GM12878 (cell line): ENCODE results near the gene NKIRAS1. TPM values are rescaled to one million over a fixed set of nuclear protein-coding genes. Genes with fewer than 3 reads are reported as not detected.

Source experiments
- ATAC-seq: fragments of 200-7000 bp; cut with Tn5 transposase; 3 replicates; pipeline ENCODE4 v1.9.1; 2020; ENCODE audit warnings: mild to moderate bottlenecking, moderate library complexity
- BruUV-seq: library from RNA; stranded (reverse); fragments of 400-500 nt; replicated peaks from 2 replicates; lab custom pipeline; 2021; lab: Mats Ljungman, UMichigan
- CTCF ChIA-PET: fragments of 300-600 bp; sonication (Branson Sonifier 250); formaldehyde crosslinking; extraction: SDS; loops from one replicate; lab custom pipeline; 2021; ENCODE audit warnings: inconsistent platforms; lab: Yijun Ruan, JAX
- POLR2A ChIA-PET: fragments of 350-600 bp; formaldehyde crosslinking; extraction: SDS; loops from one replicate; lab custom pipeline; 2021; ENCODE audit warnings: inconsistent platforms; lab: Charles Lee
- RAD21 ChIA-PET: fragments of 300-600 bp; sonication (Branson Sonifier 250); formaldehyde crosslinking; loops from one replicate; lab custom pipeline; 2023; ENCODE audit warnings: antibody characterized with exemption; ENCODE audit not compliant: unreplicated experiment; lab: Charles Lee
- SMC1A ChIA-PET: fragments of 300-600 bp; sonication (Branson Sonifier 250); formaldehyde crosslinking; loops from one replicate; lab custom pipeline; 2023; ENCODE audit not compliant: unreplicated experiment, uncharacterized antibody; lab: Charles Lee
- DNase-seq: peaks from one replicate; pipeline ENCODE4 v3.0.0-alpha.2; 2011; ENCODE audit warnings: low read depth, low spot score
- FAIRE-seq: peaks from 3 replicates; lab custom pipeline; 2011; peaks lifted over from hg19 to GRCh38; lab: Jason Lieb, UNC
- H2AFZ ChIP-seq: 2 replicates; pipeline ENCODE4 v1.6.0; 2011; ENCODE audit warnings: low read depth, low read length, control low read depth; ENCODE audit not compliant: control insufficient read depth
- H3K27ac ChIP-seq: 2 replicates; pipeline ENCODE4 v1.5.1; 2011; ENCODE audit warnings: control low read depth; ENCODE audit not compliant: control insufficient read depth, insufficient read depth
- H3K27me3 ChIP-seq, 2 experiments: replicated peaks in 1 of 2; 2 replicates each; pipeline versions ENCODE4 v1.6.0 to v1.6.1; 2011; ENCODE audit warnings: low read length in 1 of 2; ENCODE audit not compliant: control insufficient read depth in 2 of 2, insufficient read depth in 2 of 2
- H3K36me3 ChIP-seq, 2 experiments: 2 replicates each; pipeline ENCODE4 v1.5.1; 2011; ENCODE audit warnings: low read length in 1 of 2; ENCODE audit not compliant: control insufficient read depth in 2 of 2, insufficient read depth in 2 of 2
- H3K4me1 ChIP-seq: 2 replicates; pipeline ENCODE4 v1.6.1; 2011; ENCODE audit warnings: mild to moderate bottlenecking, low read length, moderate library complexity, mixed read lengths; ENCODE audit not compliant: control insufficient read depth, insufficient read depth
- H3K4me2 ChIP-seq: 2 replicates; pipeline ENCODE4 v1.6.0; 2011; ENCODE audit warnings: control low read depth; ENCODE audit not compliant: control insufficient read depth, insufficient read depth
- H3K4me3 ChIP-seq: fragments of 200-600 bp; sonication (generic); 2 replicates; pipeline ENCODE4 v1.5.1; 2016
- H3K79me2 ChIP-seq: 2 replicates; pipeline ENCODE4 v1.6.0; 2011; ENCODE audit warnings: low read length; ENCODE audit not compliant: control insufficient read depth, insufficient read depth
- H3K9ac ChIP-seq: 2 replicates; pipeline ENCODE4 v1.8.0; 2011; ENCODE audit warnings: low read length, control low read depth, mixed read lengths; ENCODE audit not compliant: control insufficient read depth, insufficient read depth
- H3K9me3 ChIP-seq: replicated peaks from 3 replicates; pipeline ENCODE4 v1.5.1; 2011; ENCODE audit warnings: mild to moderate bottlenecking, low read length; ENCODE audit not compliant: control insufficient read depth, insufficient read depth
- H4K20me1 ChIP-seq: 2 replicates; pipeline ENCODE4 v1.6.0; 2011; ENCODE audit not compliant: control insufficient read depth, insufficient read depth
- ASH2L ChIP-seq: fragments of 300-600, 200-600 bp; sonication (generic); IDR thresholded peaks from 2 replicates; pipeline ENCODE4 v1.6.1; 2017; ENCODE audit warnings: low read depth, mild to moderate bottlenecking, borderline replicate concordance
- CBX5 ChIP-seq: sonication (generic); IDR thresholded peaks from 2 replicates; pipeline ENCODE4 v1.6.1; 2016; ENCODE audit warnings: low read depth, moderate library complexity, mild to moderate bottlenecking, inconsistent platforms
- CEBPB ChIP-seq, 2 experiments: fragments of 150-350 bp in 1 of 2; IDR thresholded peaks; 2 replicates each; pipeline ENCODE4 v1.6.1; 2012 to 2014; ENCODE audit warnings: low read depth in 2 of 2, low read length in 2 of 2, borderline replicate concordance in 1 of 2, inconsistent platforms in 1 of 2
- FOS ChIP-seq: IDR thresholded peaks from 3 replicates; pipeline ENCODE4 v1.6.1; 2011; ENCODE audit warnings: borderline replicate concordance; ENCODE audit not compliant: insufficient read length; ENCODE audit errors: extremely low read depth
- HDAC6 ChIP-seq: fragments of 200-600 bp; sonication (generic); IDR thresholded peaks from one replicate; pipeline ENCODE4 v1.8.0; 2017; ENCODE audit warnings: antibody characterized with exemption; ENCODE audit not compliant: unreplicated experiment
- MYB ChIP-seq: fragments of 150-350 bp; IDR thresholded peaks from 2 replicates; pipeline ENCODE4 v1.6.1; 2014; ENCODE audit warnings: mild to moderate bottlenecking, low read depth, low read length, borderline replicate concordance
- NBN ChIP-seq: fragments of 450-650 bp; IDR thresholded peaks from 2 replicates; pipeline ENCODE4 v1.6.1; 2016
- NFIC ChIP-seq: IDR thresholded peaks from 2 replicates; pipeline ENCODE4 v1.6.1; 2012; ENCODE audit warnings: low read depth, mild to moderate bottlenecking, inconsistent platforms, low read length, moderate library complexity
- SMARCA5 ChIP-seq: fragments of 450-650 bp; IDR thresholded peaks from 2 replicates; pipeline ENCODE4 v1.6.1; 2017; ENCODE audit warnings: mild to moderate bottlenecking
- TCF12 ChIP-seq: IDR thresholded peaks from 2 replicates; pipeline ENCODE4 v1.6.1; 2011; ENCODE audit warnings: low read depth, mild to moderate bottlenecking, low read length
- WGBS: methylation state at CpG from one replicate; pipeline ENCODE4 v1.1.6; 2016; ENCODE audit warnings: low lambda C conversion rate; ENCODE audit not compliant: insufficient replicate concordance, insufficient coverage; ENCODE audit errors: missing lambda C conversion rate; 5-methylcytosine and 5-hydroxymethylcytosine counted together
- in situ Hi-C: fragments of 300-500 bp; cut with MboI; formaldehyde crosslinking; loops from 9 replicates; pipeline ENCODE4 v1.14.3; 2018; ENCODE audit warnings: mixed read lengths
- intact Hi-C: fragments of 100-400 bp; cut with micrococcal nuclease; formaldehyde crosslinking; loops from one replicate; pipeline ENCODE4 v1.14.2; 2022; ENCODE audit not compliant: unreplicated experiment
- polyA plus RNA-seq, 11 experiments: library from polyadenylated mRNA; depleted of rRNA in 4 of 11; unstranded in 6 of 11; stranded (reverse) in 5 of 11; fragments of >200 nt; fragmentation: Nextera tagmentation in 4 of 11; fragmentation: Illumina TruSeq in 1 of 11; extraction: Ambion mirVana in 4 of 11; extraction: Trizol in 1 of 11; gene quantifications; 1 replicate in 1 of 11; 2 replicates in 10 of 11; pipeline versions ENCODE4 v1.2.1 to v1.2.3, GENCODE V29; 2011 to 2016; ENCODE audit warnings: inconsistent platforms in 2 of 11, missing spikeins in 2 of 11, low read depth in 1 of 11
- total RNA-seq, 4 experiments: library from RNA; depleted of rRNA in 3 of 4; stranded (reverse); fragments of >200 nt in 3 of 4; fragmentation: Illumina TruSeq in 1 of 4; extraction: Trizol in 1 of 4; gene quantifications; 2 replicates each; pipeline versions ENCODE4 v1.2.1 to v1.2.3, GENCODE V29; 2013 to 2021
- TF ChIP-seq, protein P1 (sequence below): fragments of 450-650 bp; IDR thresholded peaks from 2 replicates; pipeline ENCODE4 v1.6.1; 2018; ENCODE audit warnings: borderline replicate concordance, mild to moderate bottlenecking; ENCODE audit not compliant: partially characterized antibody

The NKIRAS1 gene
- total and polyA plus RNA-seq, 10 of the 15 experiments (the other 5 are each of a cell fraction or from before 2014, with no cell fraction given), result 7.1 to 17.9 (median 10.9) TPM

DNA sequence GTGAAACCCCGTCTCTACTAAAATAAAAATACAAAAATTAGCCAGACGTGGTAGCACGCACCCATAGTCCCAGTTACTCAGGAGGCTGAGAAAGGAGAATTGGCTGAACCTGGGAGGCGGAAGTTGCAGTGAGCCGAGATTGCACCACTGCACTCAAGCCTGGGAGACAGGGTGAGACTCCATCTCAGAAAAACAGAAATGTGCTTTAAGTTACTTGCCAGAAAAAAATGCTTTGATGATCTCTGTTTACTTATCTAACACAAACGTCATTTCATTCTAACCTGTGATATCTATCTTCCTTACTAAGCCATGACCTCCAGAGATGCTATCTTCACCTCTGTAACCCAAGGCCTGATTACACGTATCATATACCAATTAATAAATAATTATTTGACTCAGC lies 7.4 kb downstream of the NKIRAS1 start:
- no TSS peak for BruUV-seq
- H3K27me3 ChIP-seq, result no peaks in the 10 kb centered on the region
- SMC1A ChIA-PET, result interaction anchor here (0.7 kb wide), 1 partner anchor 1099 kb away, joined by 3 read pairs; no protein-coding TSS in a partner anchor
- H3K4me3 ChIP-seq, result no peak overlapping the region
- 96% methylated on average over 7 of the region's 7 CpGs for WGBS
- no peaks in the 10 kb centered on the region for H3K4me1 ChIP-seq
- POLR2A ChIA-PET, result no interaction called here
- H4K20me1 ChIP-seq, result no peaks in the 10 kb centered on the region
- no peak for DNase-seq
- intact Hi-C loops (no loop called here), in situ Hi-C loops (no loop called here)
- RAD21 ChIA-PET, result interaction anchor here (1.6 kb wide), 1 partner anchor 21 kb away, joined by 4 read pairs; no protein-coding TSS in a partner anchor
- no peak for ATAC-seq
- peaks cover 0 to 3% of the 10 kb centered on the region in 2 experiments; a peak in 1 of 4 replicates for H3K36me3 ChIP-seq
- H3K9ac ChIP-seq, result no peak overlapping the region
- H3K4me2 ChIP-seq, result no peak overlapping the region
- H3K9me3 ChIP-seq, result no peaks in the 10 kb centered on the region
- H2AFZ ChIP-seq, result no peak overlapping the region
- CTCF ChIA-PET, result interaction anchor here (0.6 to 0.7 kb wide), 3 partner anchors 21 to 27 kb away, joined by 3 to 4 read pairs (median 3); no protein-coding TSS in a partner anchor
- peaks cover 13% of the 10 kb centered on the region for H3K79me2 ChIP-seq
- no peak overlapping the region for H3K27ac ChIP-seq
- TF ChIP-seq ASH2L (no peak), FOS (no peak), CBX5 (no peak), CEBPB (IDR thresholded peaks at IDR 0.05; ENCODE audit: borderline replicate concordance in 1 of 2, low read depth in 2 of 2, low read length in 2 of 2) (no peak), HDAC6 (no peak), TCF12 (no peak), MYB (no peak), NFIC (no peak), NBN (no peak), SMARCA5 (no peak)
- TF ChIP-seq, protein P1, sequence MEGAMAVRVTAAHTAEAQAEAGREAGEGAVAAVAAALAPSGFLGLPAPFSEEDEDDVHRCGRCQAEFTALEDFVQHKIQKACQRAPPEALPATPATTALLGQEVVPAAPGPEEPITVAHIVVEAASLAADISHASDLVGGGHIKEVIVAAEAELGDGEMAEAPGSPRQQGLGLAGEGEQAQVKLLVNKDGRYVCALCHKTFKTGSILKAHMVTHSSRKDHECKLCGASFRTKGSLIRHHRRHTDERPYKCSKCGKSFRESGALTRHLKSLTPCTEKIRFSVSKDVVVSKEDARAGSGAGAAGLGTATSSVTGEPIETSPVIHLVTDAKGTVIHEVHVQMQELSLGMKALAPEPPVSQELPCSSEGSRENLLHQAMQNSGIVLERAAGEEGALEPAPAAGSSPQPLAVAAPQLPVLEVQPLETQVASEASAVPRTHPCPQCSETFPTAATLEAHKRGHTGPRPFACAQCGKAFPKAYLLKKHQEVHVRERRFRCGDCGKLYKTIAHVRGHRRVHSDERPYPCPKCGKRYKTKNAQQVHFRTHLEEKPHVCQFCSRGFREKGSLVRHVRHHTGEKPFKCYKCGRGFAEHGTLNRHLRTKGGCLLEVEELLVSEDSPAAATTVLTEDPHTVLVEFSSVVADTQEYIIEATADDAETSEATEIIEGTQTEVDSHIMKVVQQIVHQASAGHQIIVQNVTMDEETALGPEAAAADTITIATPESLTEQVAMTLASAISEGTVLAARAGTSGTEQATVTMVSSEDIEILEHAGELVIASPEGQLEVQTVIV, result no peak
- no peak for FAIRE-seq
